GM19438 (cell line): ENCODE results near the gene HSPBAP1.
"Not testable (repeated sequence)": the region's sequence is repeated elsewhere in the genome, so short reads cannot be mapped to it uniquely, and the experiment has no call there.

Source experiments
- ATAC-seq: cut with Tn5 transposase; IDR thresholded peaks from one replicate; pipeline ENCODE4 v1.9.1; 2021; ENCODE audit warnings: low read depth; ENCODE audit not compliant: unreplicated experiment

HSPBAP1 gene

DNA sequence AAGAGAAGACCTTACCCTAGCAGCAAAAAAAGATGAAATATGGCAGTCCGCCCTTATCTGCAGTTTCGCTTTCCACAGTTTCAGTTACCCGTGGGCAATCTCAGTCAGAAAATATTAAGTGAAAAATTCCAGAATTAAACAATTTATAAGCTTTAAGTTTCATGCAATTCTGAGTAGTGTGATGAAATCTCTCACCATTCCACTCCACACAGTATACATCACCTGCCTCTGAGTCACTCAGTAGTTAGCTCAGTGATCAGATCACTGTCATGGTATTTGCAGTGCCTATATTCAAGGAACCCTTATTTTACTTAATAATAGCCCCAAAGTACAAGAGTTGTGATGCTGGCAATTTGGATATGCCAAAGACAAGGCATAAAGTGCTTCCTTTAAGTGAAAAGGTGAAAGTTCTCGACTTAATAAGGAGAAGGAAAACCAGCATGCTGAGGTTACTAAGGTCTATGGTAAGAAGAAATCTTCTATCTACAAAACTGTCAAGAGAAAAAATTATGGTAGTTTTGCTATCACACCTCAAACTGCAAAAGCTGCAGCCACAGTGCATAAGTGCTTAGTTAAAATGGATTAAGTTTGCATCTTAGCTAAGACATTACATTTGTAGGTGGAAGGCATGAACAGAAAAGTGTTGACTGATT is 48.1 kb downstream of the HSPBAP1 start:
- ATAC-seq = no peak

DNA sequence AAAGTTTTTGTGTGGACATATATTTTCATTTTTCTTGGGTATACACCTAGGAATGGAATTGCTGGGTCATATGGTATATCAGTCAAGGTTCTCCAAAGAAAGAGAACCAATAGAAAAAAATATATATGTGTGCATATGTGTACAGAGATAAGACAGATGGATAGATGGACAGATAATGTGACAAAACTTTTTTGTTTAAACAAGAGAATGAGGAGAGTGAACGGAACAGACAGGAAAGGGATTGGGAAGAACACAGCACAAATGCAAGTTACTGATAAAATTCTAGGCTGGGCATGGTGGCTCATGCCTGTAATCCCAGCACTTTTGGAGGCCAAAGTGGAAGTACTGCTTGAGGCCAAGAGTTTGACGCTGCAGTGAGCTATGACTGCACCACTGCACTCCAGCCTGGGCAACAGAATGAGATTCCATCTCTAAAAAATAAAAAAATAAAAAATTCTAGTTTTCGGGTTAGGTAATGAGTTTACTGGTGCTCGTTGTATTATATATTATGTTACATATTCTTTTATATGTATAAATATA is 50.0 kb downstream of the HSPBAP1 start:
- no peak for ATAC-seq

DNA sequence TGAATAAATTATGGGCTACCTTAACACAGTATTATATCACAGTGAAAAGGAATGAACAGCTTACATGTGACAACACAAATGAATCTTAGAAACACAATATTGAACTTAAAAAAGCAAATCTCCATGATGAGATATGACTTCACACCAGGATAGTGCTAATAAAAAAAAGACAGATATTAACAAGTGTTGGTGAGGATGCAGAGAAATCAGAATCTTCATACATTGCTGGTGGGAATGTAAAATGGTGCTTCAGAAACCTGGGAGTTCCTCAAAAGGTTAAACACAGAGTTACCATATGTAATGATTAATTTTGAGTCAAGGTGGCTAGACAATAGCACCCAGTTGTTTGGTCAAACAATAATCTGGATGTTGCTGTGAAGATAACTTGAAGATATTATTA is 51.4 kb downstream of the HSPBAP1 start:
- no peak for ATAC-seq

DNA sequence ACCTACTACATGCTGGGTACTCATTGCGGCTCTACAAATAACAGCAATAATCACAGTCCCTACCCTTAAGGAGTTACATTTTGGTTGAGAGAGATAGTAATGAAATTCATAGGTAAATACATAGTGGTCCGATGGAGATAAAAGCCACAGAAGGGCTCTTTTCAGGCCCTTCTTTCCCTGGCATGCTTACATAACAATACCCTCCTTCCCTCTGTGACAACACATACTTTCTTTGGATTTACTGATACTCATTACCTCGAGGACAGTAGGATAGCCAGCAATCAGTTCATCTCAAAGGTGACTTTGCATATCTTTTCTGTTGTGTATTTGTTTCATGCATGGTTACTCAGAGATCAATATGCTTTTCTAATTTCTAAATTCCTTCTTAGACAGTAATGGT is 54.5 kb downstream of the HSPBAP1 start:
- no peak for ATAC-seq

DNA sequence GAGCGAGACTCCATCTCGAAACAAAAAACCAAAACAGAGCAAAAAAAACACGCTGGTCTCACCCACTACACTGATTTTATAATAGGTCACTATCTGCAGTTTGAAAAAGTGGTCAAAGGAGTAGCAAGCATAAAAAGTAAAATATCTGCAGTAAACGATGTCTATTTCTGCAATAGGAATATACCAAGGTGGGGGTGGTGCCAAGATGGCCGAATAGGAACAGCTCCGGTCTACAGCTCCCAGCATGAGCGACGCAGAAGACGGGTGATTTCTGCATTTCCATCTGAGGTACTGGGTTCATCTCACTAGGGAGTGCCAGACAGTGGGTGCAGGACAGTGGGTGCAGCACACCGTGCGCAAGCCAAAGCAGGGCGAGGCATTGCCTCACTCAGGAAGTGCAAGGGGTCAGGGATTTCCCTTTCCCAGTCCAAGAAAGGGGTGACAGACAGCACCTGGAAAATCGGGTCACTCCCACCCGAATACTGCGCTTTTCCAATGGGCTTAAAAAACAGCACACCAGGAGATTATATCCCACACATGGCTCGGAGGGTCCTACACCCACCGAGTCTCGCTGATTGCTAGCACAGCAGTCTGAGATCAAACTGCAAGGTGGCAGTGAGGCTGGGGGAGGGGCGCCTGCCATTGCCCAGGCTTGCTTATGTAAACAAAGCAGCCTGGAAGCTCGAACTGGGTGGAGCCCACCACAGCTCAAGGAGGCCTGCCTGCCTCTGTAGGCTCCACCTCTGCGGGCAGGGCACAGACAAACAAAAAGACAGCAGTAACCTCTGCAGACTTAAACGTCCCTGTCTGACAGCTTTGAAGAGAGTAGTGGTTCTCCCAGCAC is 60.7 kb downstream of the HSPBAP1 start:
- ATAC-seq = not testable (repeated sequence)

DNA sequence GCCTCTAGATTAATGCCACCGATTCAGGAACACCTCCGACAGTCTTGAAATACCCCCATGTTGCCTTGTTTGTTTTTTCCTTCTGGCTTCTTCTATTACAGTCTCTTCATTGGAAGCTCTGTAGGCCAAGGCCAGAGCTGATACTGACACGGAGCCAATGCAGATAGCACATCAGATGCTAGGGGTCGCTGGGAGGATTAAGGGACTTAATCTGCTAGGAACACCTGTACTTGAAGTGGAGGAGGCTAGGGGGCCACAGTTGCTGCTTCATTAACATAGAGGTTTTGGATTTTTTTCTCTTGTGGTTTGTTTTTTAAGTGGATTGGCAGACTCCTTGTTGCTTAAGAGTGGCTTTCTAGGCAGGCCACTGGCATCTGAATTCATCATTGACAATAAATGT is 63.4 kb downstream of the HSPBAP1 start:
- no peak for ATAC-seq

DNA sequence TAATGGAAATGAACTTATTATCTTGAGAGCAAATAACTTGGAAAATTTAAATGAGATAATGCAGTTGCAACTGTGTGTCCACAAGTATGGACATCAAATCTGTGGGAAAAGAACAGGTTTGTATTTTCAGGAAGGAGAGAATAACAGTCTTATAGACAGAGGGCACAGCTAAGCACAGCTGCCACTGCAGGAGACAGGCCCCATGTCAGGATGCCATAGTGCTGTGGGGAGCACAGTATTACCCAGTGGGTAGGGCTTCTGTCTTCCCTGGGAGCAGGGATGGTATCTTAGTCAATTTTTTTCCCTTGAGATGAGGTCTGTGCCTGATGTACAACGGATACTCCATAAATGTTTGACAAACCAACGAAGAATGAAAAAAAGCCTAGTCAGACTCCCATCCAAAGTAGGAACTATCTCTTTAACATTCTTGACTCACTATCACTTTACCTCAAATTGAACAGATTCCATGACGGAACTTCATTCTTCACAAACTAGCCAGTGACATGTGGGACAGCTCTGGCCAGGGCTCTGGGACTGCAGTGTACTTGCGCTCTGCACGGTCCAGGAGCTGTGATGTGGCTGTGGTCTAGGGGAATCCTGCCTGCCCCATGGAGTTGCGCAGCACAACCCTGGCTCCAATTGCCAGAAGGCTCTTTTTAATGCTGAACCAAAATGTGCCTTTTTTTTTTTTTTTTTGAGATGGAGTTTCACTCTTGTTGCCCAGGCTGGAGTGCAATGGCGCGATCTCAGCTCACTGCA is 64.7 kb downstream of the HSPBAP1 start:
- ATAC-seq = no peak

DNA sequence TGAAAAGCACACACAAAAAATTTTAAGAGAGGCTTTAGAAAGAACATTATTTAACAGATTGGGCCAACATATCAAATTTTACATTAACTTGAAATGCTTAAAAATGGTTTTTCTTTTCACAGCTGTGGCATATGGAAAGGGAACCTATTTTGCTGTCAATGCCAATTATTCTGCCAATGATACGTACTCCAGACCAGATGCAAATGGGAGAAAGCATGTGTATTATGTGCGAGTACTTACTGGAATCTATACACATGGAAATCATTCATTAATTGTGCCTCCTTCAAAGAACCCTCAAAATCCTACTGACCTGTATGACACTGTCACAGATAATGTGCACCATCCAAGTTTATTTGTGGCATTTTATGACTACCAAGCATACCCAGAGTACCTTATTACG is 65.4 kb downstream of the HSPBAP1 start:
- ATAC-seq = no peak

DNA sequence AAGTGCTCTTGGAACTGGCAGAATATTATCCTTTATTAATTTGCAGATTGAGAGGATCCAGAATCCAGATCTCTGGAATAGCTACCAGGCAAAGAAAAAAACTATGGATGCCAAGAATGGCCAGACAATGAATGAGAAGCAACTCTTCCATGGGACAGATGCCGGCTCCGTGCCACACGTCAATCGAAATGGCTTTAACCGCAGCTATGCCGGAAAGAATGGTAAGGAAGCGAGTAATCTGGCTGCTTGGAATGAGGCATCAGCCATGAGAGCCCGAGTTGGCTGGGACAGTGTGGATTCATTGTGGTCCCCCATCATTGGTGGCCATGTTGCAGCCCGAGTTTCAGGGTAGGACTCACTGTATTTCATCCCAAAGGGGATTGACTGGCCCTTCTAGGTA is 65.9 kb downstream of the HSPBAP1 start:
- no peak for ATAC-seq

DNA sequence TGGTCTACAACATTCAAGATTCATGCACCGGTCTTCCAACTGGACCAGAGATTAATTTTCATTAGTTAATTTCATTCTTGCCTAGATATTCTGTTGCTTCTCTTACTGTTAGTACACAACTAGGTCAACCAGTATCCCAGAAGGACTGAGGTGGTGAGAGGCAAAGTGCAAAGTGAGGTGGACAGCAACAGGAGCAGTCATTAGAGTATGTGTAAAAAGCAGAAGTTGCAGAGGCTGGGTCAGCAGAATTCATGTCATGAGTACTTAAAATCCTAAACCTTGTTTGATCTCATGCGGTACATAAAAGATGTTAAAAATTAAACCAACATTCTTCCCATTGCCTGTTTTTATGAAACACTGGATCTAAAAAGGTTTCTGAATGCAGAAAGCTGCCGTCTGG is 66.3 kb downstream of the HSPBAP1 start:
- no peak for ATAC-seq

DNA sequence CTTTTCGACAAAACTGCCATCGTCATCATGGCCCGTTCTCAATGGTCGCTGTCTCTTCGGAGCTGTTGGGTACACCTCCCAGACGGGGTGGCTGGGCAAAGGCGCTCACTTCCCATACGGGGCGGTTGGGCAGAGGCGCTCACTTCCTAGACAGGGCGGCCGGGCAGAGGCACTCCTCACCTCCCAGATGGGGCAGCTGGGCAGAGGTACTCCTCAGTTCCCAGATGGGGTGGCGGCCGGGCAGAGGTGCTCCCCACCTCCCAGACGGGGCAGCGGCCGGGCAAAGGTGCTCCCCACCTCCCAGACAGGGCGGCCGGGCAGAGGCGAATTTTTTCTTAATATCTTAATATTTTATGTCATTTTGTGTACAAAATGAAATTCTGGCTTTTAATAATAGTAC is 68.5 kb downstream of the HSPBAP1 start:
- no peak for ATAC-seq

DNA sequence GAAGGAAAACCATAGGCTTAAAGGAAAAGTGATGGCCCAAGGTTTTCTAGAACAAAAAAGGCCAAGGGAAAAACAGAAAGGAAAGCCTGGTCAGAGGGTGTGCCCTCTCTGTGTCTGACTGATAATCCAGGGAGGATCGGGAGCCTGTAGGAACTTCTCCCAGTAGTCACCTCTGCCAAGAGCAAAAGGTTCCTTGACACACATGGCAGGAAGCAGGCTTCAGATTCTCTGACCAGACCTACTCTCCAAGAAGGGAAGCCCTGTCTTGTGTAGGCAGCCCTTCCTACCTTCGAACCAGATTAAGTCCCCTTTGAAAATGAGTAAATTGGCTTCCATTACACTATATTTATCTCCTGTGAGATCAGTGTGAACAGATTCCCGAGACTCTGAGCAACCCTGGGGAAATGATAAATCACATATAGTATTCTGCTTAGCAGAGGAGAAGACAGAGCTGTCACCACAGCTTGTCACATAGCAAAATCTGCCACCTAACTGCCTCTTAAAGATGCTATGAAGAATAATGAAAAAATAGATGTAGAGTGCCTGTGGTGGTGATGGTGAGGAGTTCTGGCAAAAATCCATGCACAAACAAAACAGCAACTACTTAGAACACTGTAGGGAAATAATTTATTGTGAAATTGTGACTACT is 74.2 kb downstream of the HSPBAP1 start:
- no peak for ATAC-seq

DNA sequence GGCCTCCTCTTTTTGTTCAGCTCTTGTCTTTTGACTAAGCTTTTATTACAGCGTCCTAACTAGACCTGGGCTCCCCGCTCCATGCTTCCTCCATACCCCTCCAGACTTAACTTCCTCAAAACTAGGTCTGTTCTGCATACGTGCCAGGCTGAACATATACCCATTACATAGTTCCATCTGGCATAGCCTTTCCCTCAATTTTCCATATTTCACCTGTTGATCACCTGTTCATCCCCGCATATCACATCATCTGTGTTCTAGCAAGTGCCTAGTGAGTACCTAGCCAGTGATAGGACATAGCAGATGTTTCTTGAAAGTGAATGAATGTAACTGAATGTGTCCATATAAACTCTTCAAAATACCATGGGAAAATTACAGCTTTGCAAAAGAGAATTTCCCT is 77.0 kb downstream of the HSPBAP1 start:
- no peak for ATAC-seq

DNA sequence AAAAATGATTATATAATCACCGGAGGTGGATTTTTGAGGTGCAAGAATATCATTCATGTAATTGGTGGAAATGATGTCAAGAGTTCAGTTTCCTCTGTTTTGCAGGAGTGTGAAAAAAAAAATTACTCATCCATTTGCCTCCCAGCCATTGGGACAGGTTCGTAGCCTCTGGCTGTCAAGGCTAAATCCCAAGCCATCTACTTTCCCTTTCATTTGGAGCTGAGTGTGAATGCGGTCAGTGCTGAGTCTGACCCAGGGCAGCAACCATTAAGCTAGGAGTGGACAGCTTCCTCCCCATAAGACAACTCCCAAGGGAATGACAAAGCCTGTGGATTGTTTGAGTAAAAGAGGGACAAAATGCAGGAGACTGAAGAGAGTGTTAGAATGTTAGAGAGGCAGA is 79.4 kb downstream of the HSPBAP1 start:
- no peak for ATAC-seq

DNA sequence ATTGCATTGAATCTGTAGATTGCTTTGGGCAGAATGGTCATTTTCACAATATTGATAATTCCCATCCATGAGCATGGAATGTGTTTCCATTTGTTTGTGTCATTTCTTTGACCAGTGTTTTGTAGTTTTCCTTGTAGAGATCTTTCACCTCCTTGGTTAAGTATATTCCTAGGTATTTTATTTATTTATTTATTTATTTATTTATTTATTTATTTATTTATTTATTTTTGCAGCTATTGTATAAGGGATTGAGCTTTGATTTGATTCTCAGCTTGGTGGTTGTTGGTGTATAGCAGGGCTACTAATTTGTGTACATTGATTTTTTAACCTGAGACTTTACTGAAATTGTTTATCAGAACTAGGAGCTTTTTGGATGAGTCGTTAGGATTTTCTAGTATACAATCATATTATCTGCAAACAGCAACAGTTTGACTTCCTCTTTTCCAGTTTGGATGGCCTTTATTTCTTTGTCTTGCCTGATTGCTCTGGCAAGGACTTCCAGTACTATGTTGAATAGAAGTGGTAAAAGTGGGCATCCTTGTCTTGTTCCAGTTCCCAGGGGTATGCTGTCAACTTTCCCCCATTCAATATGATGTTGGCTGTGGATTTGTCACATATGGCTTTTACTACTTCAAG is 82.9 kb downstream of the HSPBAP1 start:
- ATAC-seq = not testable (repeated sequence)

DNA sequence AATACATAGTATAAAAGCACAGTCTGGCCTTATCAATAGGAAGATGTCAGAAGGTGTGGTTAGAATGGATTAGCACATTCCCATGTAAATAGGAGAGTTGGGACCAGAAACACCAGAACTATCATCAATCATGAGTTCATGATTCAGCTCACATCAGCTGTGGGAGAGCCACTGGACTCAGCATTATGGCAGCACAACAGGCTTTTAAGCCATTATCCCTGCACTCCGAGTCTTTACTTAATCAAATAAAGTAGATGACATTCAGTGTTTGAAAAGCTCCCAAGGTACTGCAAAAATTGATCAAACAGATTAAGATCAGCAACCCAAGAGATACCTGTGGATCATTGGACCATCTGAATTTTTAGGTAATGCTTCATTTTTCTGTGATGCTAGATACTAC is 88.3 kb downstream of the HSPBAP1 start:
- no peak for ATAC-seq

DNA sequence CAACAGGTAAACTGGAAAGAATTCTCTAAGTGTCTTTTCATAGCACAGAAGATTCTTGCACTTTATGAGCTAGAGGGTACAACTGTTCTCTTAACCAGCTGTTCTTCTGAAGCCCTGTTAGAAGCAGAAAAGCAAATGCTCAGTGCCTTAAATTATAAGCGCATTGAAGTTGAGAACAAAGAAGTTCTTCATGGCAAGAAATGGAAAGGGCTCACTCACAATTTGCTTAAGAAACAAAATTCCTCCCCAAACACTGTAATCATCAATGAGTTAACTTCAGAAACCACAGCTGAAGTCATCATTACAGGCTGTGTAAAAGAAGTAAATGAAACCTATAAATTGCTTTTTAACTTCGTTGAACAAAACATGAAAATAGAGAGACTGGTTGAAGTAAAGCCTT is 93.4 kb downstream of the HSPBAP1 start:
- ATAC-seq = no peak

DNA sequence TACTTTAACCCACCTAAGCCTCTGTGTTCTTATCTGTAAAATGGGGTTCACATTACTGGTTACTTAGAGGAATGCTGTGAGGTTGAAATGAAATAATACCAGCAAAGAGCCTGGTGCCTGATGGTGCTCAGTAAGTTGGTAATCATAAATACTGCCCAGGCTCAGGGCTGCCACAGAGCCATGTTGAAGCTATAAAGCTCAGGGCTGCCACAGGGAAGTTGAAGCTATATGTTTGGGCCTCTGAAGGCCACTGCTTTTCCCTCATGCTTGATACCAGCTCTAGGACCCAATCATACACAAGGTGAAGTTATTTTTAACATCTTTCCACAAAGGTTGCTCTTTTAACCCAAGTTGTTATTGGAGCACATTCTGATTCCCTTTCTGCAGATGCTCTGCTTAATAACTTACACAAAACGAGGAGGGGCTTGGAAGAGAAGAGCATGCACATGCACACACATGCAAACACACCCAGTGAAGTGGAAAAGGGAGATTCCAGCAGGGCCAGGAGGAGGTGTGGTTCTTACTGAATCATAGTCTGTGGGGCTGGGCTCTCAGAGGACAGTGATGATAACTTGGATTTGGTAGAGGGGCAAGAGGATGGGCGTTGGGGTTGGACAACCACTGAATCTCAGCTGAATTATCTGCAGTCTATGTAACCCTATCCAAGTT is 95.5 kb downstream of the HSPBAP1 start:
- peak; percentile 59 for ATAC-seq

DNA sequence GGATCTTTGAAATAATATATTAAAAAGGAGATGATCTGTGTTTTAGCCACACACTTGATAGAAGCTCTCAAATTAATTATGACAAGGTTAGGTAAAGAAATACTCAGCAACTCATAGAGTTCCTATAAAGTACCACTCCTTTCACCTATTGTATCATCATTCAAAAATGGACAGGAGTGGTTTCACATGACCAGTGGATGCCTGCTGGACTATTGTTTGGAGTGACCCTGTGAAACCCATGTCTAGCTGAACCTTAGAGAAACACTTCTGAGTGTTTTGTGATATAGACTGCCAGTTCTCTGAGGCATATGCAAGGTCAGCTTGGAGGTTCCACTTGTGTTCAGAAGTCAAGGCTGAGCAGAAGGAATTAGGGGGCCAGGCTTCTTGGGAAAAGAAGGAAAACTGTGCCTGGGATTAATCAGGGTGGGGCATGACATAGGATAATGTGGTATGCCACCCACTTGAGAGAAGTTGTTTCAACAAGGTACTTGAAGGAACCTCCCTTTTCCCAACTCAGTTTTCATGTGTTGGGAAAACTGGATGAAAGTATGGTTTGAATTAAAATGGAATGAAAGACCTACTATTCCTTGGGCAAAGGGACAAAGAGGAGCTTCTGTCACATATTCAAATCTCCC is 97.6 kb downstream of the HSPBAP1 start:
- no peak for ATAC-seq
